Globus pallidus (tissue), 1 donor: Measurements from ENCODE around the gene IL31RA.
"Not testable (repeated sequence)": the region's sequence is repeated elsewhere in the genome, so short reads cannot be mapped to it uniquely, and the experiment has no call there.

Experiments used
- DNase-seq: peaks from one replicate; pipeline ENCODE4 v3.0.0-alpha.2; 2015; ENCODE audit warnings: low spot score

Gene IL31RA

GRCh38 chr5:55850839-55851674, at the start of gene IL31RA:
Gene IL31RA, plus strand, starts transcription at chr5:55851357. Its CDS starts 214 bp downstream, at chr5:55851571.
- DNase-seq = no peak

DNA sequence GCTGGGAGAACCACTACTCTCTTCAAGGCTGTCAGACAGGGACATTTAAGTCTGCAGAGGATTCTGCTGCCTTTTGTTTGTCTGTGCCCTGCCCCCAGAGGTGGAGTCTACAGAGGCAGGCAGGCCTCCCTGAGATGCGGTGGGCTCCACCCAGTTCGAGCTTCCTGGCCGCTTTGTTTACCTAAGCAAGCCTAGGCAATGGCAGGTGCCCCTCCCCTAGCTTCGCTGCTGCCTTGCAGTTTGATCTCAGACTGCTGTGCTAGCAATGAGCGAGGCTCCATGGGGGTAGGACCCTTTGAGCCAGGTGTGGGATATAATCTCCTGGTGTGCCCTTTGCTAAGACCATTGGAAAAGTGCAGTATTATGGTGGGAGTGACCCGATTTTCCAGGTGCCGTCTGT, 42.3 kb upstream of the IL31RA start:
- DNase-seq = not testable (repeated sequence)

- DNase-seq = not testable (repeated sequence)
These were observed 35.2 kb upstream of the IL31RA start for GRCh38 chr5:55815939-55816338.

GRCh38 chr5:55816342-55816741, 34.8 kb upstream of the IL31RA start:
- DNase-seq = no peak

DNA sequence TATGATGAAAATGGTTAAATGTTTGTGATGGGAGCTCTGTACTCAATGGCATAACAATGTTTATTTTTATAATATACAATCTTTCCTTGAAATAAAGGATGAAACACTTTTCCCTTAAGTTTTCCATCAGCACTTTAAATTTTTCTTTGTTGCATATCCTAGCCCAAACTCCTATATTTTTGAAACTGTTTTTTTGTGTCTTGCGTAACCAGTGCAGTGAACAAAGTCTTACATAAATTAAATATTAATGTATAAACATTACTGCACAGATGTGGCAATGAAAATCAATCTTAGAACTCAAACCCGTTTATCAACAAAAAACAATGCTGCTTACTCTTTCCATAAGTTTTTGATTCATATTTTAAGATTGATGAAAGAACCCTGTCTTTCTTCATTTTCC, 34.1 kb upstream of the IL31RA start:
- DNase-seq = no peak

DNA sequence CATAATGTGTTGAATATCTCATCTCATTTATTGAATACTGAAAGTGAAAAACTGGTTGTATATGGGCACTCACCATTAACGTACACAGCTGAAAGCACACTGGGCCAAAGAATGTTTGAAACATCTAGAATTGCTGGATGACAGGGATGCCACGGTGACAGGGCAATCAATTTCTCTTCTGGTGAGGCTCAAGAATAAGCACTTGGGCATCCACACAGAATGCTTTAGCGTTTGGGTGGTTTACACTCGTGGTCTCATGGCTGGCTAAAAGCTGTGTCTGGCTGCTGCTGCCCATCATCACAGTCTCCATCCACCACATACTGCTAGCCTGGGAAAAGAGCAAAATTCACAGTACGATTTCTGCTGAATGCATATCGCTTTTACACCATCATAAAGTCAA, 30.7 kb upstream of the IL31RA start:
- DNase-seq = no peak

DNA sequence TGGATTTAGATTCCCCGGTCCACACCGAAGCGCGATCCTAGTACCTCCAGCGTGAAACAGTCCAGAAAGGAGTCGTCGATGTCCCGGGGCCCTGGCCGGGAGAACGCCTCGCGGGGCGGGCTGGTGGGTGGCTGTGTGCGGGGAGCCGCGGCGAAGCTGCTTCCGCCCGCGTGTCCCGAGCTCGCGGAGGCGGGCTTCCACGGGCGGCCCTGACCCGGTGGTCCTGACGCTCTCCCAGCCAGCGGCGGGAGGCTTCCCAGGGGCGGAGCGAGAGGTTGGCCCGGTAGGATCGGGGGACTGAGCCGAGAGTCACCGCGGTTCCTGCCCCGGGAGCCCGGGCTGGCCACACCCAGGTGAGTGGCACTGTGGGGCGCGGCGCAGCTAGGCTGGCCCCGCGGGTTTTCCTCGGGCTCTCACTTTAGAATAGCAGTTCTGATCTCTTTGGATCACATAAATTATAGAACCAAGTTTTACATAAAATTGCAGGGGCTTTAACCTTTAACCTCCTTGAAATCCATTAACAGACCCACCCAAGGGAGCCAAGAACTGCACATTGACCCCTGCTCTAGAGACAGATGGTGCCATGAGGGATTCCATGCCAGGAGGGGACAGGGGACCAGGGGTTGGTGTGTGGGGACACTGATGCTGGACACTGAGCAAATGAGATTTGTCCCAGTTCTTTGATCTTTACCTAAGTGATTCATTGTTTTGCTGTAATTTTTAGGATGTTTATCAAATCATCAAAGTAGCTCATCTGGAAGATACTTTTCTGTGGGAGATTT, 29.2 kb upstream of the IL31RA start:
- DNase-seq = no peak

DNA sequence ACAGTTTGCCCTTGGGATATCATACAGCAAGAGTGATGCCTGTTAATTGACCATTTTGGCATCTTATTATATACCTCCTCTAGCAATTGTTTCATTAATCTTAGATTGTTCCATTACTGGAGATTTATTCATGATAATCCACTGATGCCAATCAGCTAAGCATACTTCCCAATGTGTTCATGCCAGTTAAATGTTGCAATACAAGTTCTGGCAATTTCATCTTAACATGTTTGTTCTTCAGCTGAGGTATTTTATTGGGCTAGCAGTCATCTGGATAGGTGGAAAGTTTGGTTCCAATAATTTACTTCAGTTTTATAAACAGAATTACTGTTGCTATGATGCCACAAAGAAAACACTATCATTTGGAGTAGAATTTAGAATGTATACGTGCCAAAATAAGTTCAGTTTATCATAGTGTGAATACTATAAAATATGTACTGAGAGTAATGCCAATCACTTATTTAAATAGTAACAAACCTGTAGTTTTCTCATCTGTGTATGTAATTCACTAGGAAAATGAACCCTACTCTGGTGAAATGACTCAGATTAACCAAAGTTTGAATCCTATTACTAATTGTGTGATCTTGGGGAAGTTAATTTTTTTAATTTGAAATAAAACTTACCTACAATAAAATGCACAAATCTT, 27.9 kb upstream of the IL31RA start:
- DNase-seq = no peak

DNA sequence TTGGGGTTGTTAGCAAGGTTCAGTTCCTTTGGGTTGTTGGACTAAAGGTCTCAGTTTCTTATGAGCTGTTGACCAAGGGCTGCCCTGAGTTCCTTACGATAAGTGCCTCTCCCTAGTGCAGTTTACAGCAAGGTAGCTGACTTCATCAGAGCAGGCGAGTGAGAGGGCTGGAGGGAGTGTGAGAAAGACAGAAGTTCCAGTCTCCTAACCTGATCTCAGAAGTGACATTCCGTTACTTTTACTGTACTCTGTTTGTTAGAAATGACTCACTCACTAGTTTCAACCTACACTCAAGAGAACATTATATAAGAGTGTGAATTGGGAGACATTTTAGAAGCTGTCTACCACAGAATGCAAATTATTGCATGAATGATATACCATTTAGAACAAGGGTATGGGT, 21.2 kb upstream of the IL31RA start:
- DNase-seq = no peak

GRCh38 chr5:55832446-55832845, 18.7 kb upstream of the IL31RA start:
- no peak for DNase-seq

- DNase-seq = no peak
These were observed 15.0 kb upstream of the IL31RA start for GRCh38 chr5:55836191-55836590.

- DNase-seq = no peak
These were observed 9.2 kb upstream of the IL31RA start for GRCh38 chr5:55841976-55842375.

- DNase-seq = no peak
These were observed 3.3 kb upstream of the IL31RA start for GRCh38 chr5:55847837-55848236.

GRCh38 chr5:55848783-55849182, 2.4 kb upstream of the IL31RA start:
- DNase-seq = no peak

DNA sequence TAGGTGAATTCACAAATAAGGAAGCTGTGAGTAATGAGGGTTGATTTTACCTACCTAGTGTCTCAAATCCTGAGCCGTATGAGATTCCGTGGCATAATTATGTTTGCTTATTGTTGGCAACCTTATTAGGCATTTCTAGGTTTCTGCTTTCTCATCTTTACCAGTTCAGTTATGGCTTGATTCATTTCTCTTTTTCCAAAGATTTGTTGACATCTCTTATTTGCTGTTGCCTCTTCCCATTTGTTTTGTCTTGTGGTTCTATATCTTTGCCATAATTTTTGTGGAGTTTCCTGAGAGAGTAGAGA, 470 bp downstream of the IL31RA start:
- DNase-seq = no peak

GRCh38 chr5:55852503-55852902, 1.3 kb downstream of the IL31RA start:
- no peak for DNase-seq

- DNase-seq = no peak
These were observed 2.0 kb downstream of the IL31RA start for GRCh38 chr5:55853041-55853670.

DNA sequence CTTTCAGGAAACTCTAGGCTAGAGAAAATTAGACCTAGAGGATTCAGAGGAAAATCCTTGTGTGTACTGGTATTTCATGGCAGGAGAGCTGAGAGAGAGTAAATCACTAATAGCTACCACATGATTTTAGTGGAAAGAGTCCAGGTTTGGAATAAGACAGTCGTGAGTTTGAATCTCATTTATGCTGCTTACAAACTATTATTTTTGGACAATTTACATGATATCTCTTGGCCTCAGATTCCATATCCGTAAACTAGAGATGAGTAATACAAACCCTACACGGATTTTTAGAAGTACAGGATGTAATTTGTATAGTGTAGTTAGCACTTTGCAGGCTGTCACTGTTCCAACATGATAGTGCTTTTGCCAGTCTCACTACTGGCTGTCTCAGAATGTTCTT, 2.7 kb downstream of the IL31RA start:
- no peak for DNase-seq

DNA sequence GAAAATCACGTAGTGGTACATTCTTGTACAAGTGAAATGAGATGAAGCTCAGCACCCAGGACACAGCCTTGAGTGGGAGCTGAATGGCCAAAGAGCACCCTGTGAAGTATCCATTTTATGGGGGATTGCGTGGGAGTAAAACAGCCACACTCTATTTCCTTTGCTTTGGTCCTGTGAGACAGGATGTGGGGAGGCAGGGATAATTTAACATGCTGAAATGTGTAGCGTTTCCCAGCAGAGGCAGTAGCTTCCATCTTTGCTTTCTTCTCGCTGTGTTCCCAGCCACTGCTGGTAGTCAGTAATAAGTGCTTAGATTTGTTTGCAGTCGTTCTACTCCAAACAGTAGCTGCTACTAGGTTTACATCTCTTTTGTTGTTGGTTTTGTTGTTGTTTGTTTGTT, 4.4 kb downstream of the IL31RA start:
- no peak for DNase-seq

- DNase-seq = no peak
These were observed 5.5 kb downstream of the IL31RA start for GRCh38 chr5:55856516-55857246.

DNA sequence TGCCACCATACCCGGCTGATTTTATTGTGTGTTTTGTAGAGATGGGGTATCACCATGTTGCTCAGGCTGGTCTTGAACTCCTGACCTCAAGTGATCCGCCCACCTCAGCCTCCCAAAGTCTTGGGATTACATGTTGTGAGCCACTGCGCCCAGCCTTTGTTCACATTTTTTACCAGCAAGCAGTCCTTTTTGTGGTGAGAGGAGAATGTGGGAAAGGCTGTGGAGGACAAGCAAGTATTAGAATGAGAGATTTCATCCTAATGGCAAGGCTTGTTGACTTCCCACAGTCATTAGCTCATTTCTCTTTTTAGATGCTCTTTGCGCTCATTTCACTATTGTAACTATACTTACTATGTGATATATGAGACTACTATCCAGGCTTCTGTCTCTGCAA, 6.1 kb downstream of the IL31RA start:
- no peak for DNase-seq

- DNase-seq = no peak
These were observed 6.9 kb downstream of the IL31RA start for GRCh38 chr5:55858104-55858503.
